Measurements from ENCODE around the gene CTTNBP2NL.

The CTTNBP2NL gene

GRCh38 chr1:112439592-112439991 lies 43.6 kb downstream of the CTTNBP2NL start:
- H3K4me2 ChIP-seq (ENCODE audit: low read length) = no peak overlapping the region
- no peak for TF ChIP-seq CTCF (IDR thresholded peaks at IDR 0.05)
- H3K36me3 ChIP-seq (ENCODE audit: control insufficient read depth, insufficient read depth, low read length) = no peaks in the 10 kb centered on the region
- H3K9me3 ChIP-seq (ENCODE audit: control insufficient read depth, low read length) = no peaks in the 10 kb centered on the region
- no peak overlapping the region for H2AFZ ChIP-seq
- H3K27ac ChIP-seq = peak overlapping the region; percentile 62
- H3K27me3 ChIP-seq (ENCODE audit: control insufficient read depth, insufficient read depth, low read length) = no peaks in the 10 kb centered on the region
- H3K4me1 ChIP-seq = peaks cover 2% of the 10 kb centered on the region
- no peak overlapping the region for H3K9ac ChIP-seq
- no peak overlapping the region for H3K4me3 ChIP-seq (ENCODE audit: low read depth, low read length)
- H3K79me2 ChIP-seq = no peaks in the 10 kb centered on the region

GRCh38 chr1:112440574-112440973 lies 44.6 kb downstream of the CTTNBP2NL start:
- H3K36me3 ChIP-seq (ENCODE audit: control insufficient read depth, insufficient read depth, low read length) = no peaks in the 10 kb centered on the region
- peaks cover 2% of the 10 kb centered on the region for H3K4me1 ChIP-seq
- H3K9me3 ChIP-seq (ENCODE audit: control insufficient read depth, low read length) = no peaks in the 10 kb centered on the region
- no peak overlapping the region for H3K27ac ChIP-seq
- TF ChIP-seq CTCF (IDR thresholded peaks at IDR 0.05) = no peak
- H3K27me3 ChIP-seq (ENCODE audit: control insufficient read depth, insufficient read depth, low read length) = no peaks in the 10 kb centered on the region
- peaks cover 2% of the 10 kb centered on the region for H3K79me2 ChIP-seq
- no peak overlapping the region for H3K9ac ChIP-seq
- H2AFZ ChIP-seq = no peak overlapping the region
- no peak overlapping the region for H3K4me2 ChIP-seq (ENCODE audit: low read length)
- no peak overlapping the region for H3K4me3 ChIP-seq (ENCODE audit: low read depth, low read length)

- Histone ChIP-seq H3K9me3 (ENCODE audit: control insufficient read depth, low read length) (no peaks in the 10 kb centered on the region), H3K9ac (no peak overlapping the region), H3K4me3 (ENCODE audit: low read depth, low read length) (no peak overlapping the region), H3K36me3 (ENCODE audit: control insufficient read depth, insufficient read depth, low read length) (no peaks in the 10 kb centered on the region), H3K4me2 (ENCODE audit: low read length) (no peak overlapping the region), H3K4me1 (no peaks in the 10 kb centered on the region), H3K27ac (no peak overlapping the region), H3K27me3 (ENCODE audit: control insufficient read depth, insufficient read depth, low read length) (no peaks in the 10 kb centered on the region), H2AFZ (no peak overlapping the region), H3K79me2 (peaks cover 2% of the 10 kb centered on the region)
- no peak for TF ChIP-seq CTCF (IDR thresholded peaks at IDR 0.05)
Observed at GRCh38 chr1:112444269-112444668, 48.3 kb downstream of the CTTNBP2NL start.

GRCh38 chr1:112445596-112445995 lies 49.6 kb downstream of the CTTNBP2NL start:
- Histone ChIP-seq H3K4me1 (no peaks in the 10 kb centered on the region), H3K79me2 (peaks cover 2% of the 10 kb centered on the region), H3K27me3 (ENCODE audit: control insufficient read depth, insufficient read depth, low read length) (no peaks in the 10 kb centered on the region), H2AFZ (no peak overlapping the region), H3K27ac (no peak overlapping the region), H3K9ac (no peak overlapping the region), H3K4me2 (ENCODE audit: low read length) (no peak overlapping the region), H3K36me3 (ENCODE audit: control insufficient read depth, insufficient read depth, low read length) (no peaks in the 10 kb centered on the region), H3K4me3 (ENCODE audit: low read depth, low read length) (no peak overlapping the region), H3K9me3 (ENCODE audit: control insufficient read depth, low read length) (no peaks in the 10 kb centered on the region)
- no peak for TF ChIP-seq CTCF (IDR thresholded peaks at IDR 0.05)

GRCh38 chr1:112446411-112446810 lies 50.4 kb downstream of the CTTNBP2NL start:
- Histone ChIP-seq H3K79me2 (peaks cover 2% of the 10 kb centered on the region), H3K27me3 (ENCODE audit: control insufficient read depth, insufficient read depth, low read length) (no peaks in the 10 kb centered on the region), H3K27ac (no peak overlapping the region)

More at GRCh38 chr1:112446411-112446810, 50.4 kb downstream of the CTTNBP2NL start:
- H2AFZ ChIP-seq = no peak overlapping the region
- H3K9ac ChIP-seq = no peak overlapping the region
- no peaks in the 10 kb centered on the region for H3K36me3 ChIP-seq (ENCODE audit: control insufficient read depth, insufficient read depth, low read length)
- H3K4me2 ChIP-seq (ENCODE audit: low read length) = no peak overlapping the region
- no peaks in the 10 kb centered on the region for H3K4me1 ChIP-seq
- TF ChIP-seq CTCF (IDR thresholded peaks at IDR 0.05) = no peak
- H3K4me3 ChIP-seq (ENCODE audit: low read depth, low read length) = no peak overlapping the region
- no peaks in the 10 kb centered on the region for H3K9me3 ChIP-seq (ENCODE audit: control insufficient read depth, low read length)

Measured in parathyroid adenoma (tissue), 2 donors.